GM12875 (cell line): Measurements from ENCODE around the gene CCDC13.

Experiments used
- H3K4me3 ChIP-seq: one replicate; pipeline ENCODE4 v1.5.1; 2011; ENCODE audit warnings: low read depth, low read length, control low read depth
- CTCF ChIP-seq: IDR thresholded peaks from 2 replicates; pipeline ENCODE4 v1.5.1; 2011; ENCODE audit warnings: low read depth, mild to moderate bottlenecking, control low read depth, inconsistent platforms, low read length, moderate library complexity, borderline replicate concordance; ENCODE audit not compliant: insufficient read depth

CCDC13 gene

DNA sequence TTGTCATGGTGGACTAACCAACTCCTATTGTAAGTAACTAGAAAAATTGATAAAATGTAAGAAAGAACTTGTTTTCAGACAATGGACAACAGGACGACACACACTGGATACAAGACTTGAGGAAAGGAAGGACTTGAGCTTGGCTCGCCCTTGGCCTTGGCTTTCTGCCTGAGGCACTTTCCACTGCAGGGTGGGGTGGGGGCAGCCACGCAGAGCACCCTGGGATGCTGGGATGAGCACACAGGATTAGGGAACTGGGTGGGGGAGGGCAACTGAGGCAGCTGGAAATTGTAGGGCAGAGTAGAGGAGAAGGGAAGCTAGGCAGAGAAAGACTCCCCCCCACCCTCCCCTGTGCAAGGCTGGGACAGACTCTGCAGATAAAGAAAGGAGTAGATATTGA lies 45.0 kb downstream of the CCDC13 start:
- H3K4me3 ChIP-seq, result no peak overlapping the region
- TF ChIP-seq CTCF, result no peak

DNA sequence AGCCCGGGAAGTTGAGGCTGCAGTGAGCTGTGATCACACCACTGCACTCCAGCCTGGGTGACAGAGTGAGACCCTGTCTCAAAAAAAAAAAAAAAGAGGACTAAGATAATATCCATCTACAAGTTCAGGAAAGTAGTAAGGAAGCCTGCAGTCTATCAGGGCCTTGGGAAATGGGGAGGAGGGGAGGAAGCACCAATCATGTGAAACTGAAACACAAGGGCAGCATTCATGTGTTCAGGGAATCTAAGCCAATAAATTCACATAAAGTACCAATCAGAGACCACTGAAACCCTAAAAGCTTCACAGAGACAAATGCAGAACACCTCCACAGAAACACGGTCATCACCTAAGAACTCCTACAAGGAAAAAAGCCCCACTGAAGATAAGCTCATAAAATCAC lies 47.6 kb downstream of the CCDC13 start:
- H3K4me3 ChIP-seq, result no peak overlapping the region
- no peak for TF ChIP-seq CTCF

GRCh38 chr3:42723219-42723618 lies 49.8 kb downstream of the CCDC13 start:
- H3K4me3 ChIP-seq, result no peak overlapping the region
- no peak for TF ChIP-seq CTCF
